Lower lobe of right lung (tissue), 2 donors: ENCODE data around the gene DTNB. TPM values are rescaled to one million over a fixed set of nuclear protein-coding genes. Genes with fewer than 3 reads are reported as not detected.
"Not testable (repeated sequence)": the region's sequence is repeated elsewhere in the genome, so short reads cannot be mapped to it uniquely, and the experiment has no call there.

Source experiments
- ATAC-seq, 2 donors: fragments of 200-7000 bp; cut with Tn5 transposase; one replicate each; pipeline ENCODE4 v1.9.1; 2020 to 2022; ENCODE audit warnings: mild to moderate bottlenecking in 2 of 2, moderate library complexity in 2 of 2
- DNase-seq: peaks from one replicate; pipeline ENCODE4 v3.0.0-alpha.2; 2020
- H3K27ac ChIP-seq: fragments of 200-600 bp; one replicate; pipeline ENCODE4 v1.8.0; 2022
- H3K27me3 ChIP-seq: fragments of 200-600 bp; one replicate; pipeline ENCODE4 v1.8.0; 2022; ENCODE audit warnings: low read depth
- H3K36me3 ChIP-seq: fragments of 200-600 bp; one replicate; pipeline ENCODE4 v1.8.0; 2022; ENCODE audit warnings: mild to moderate bottlenecking
- H3K4me1 ChIP-seq: fragments of 200-600 bp; one replicate; pipeline ENCODE4 v1.8.0; 2022
- H3K4me3 ChIP-seq: fragments of 200-600 bp; one replicate; pipeline ENCODE4 v1.8.0; 2022; ENCODE audit warnings: mild to moderate bottlenecking
- H3K9me3 ChIP-seq: fragments of 200-600 bp; one replicate; pipeline ENCODE4 v1.8.0; 2022
- CTCF ChIP-seq: fragments of 200-600 bp; IDR thresholded peaks from one replicate; pipeline ENCODE4 v1.8.0; 2022; ENCODE audit warnings: antibody characterized with exemption, mild to moderate bottlenecking
- intact Hi-C: fragments of 100-400 bp; cut with DNase I; formaldehyde crosslinking; loops from one replicate; pipeline ENCODE4 v1.11.0; 2022
- total RNA-seq: library from RNA; stranded (reverse); fragmentation: NEBNext Ultra II Directional; extraction: Animal tissue kit (Norgen Biotek cat#: 25700); gene quantifications from one replicate; pipeline ENCODE4 v1.2.1, GENCODE V29; 2021
- donor health status: DM: no; HTN: yes; CAD: no; lungs with severe emphysema.

DTNB gene
- total RNA-seq, 1 donor from 2014 or later = 32.9 TPM

- Histone ChIP-seq H3K27ac (no peak overlapping the region), H3K9me3 (no peaks in the 10 kb centered on the region), H3K27me3 (no peaks in the 10 kb centered on the region), H3K4me1 (peaks cover 6% of the 10 kb centered on the region), H3K4me3 (no peak overlapping the region), H3K36me3 (no peaks in the 10 kb centered on the region)
- intact Hi-C loops = no loop called here
- no peak for DNase-seq
- TF ChIP-seq CTCF = no peak
- no peak for ATAC-seq
Measured at GRCh38 chr2:25557179-25558036, 116.0 kb downstream of the DTNB start.

GRCh38 chr2:25552318-25552717, 121.1 kb downstream of the DTNB start:
- Histone ChIP-seq H3K27ac (no peak overlapping the region), H3K27me3 (no peaks in the 10 kb centered on the region), H3K36me3 (no peaks in the 10 kb centered on the region), H3K4me3 (no peak overlapping the region), H3K4me1 (peaks cover 5% of the 10 kb centered on the region), H3K9me3 (no peaks in the 10 kb centered on the region)
- ATAC-seq (no peak), DNase-seq (no peak)
- no peak for TF ChIP-seq CTCF
- intact Hi-C loops = no loop called here

DNA sequence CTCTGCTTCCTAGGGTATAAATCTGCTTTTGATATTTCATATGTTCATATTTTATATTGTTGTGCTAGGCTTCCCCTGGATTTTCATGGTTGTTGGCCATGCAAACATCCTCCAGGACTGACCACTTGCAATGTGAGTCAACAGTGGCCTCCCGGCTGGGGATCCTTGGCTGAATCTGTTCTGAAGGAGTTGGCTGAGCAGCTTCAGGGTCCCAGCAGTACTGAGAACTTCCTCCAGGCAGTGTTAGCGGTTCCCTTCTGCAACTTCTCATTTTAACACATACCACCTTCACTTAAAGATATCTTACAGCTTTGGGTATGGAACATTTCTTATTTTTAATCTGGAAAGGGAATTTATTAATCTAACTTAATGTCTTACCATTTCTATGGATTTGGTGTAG, 122.1 kb downstream of the DTNB start:
- Histone ChIP-seq H3K27ac (no peak overlapping the region), H3K4me1 (no peaks in the 10 kb centered on the region), H3K27me3 (no peaks in the 10 kb centered on the region), H3K9me3 (no peaks in the 10 kb centered on the region), H3K36me3 (no peaks in the 10 kb centered on the region), H3K4me3 (no peak overlapping the region)
- TF ChIP-seq CTCF = no peak
- intact Hi-C loops = no loop called here
- ATAC-seq (no peak), DNase-seq (no peak)

GRCh38 chr2:25549571-25549970, 123.8 kb downstream of the DTNB start:
- H3K27ac ChIP-seq, ATAC-seq, H3K27me3 ChIP-seq, intact Hi-C loops, H3K4me1 ChIP-seq, H3K4me3 ChIP-seq, DNase-seq, H3K9me3 ChIP-seq, H3K36me3 ChIP-seq: not testable (repeated sequence)

DNA sequence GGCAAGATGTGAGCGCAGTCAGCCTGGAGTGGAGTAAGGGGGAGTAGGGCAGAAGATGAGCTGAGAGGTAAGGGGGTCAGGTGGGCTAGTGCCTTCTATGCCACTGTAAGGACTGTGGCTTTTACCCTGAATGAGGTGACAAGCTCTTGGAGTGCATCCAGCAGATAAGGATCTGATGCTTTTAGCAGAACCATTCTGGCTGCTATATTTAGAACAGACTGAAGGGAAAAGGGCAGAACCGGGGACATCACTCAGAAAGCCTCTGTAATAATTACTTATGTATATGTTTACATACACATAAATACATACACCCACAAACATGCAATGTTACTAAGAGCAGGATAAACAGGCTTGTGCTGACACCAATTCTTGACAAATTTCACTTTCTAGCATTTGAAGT, 124.8 kb downstream of the DTNB start:
- ATAC-seq (no peak), DNase-seq (no peak)
- Histone ChIP-seq H3K4me1 (no peaks in the 10 kb centered on the region), H3K27ac (no peak overlapping the region), H3K36me3 (no peaks in the 10 kb centered on the region), H3K9me3 (no peaks in the 10 kb centered on the region), H3K27me3 (no peaks in the 10 kb centered on the region), H3K4me3 (no peak overlapping the region)
- no peak for TF ChIP-seq CTCF
- intact Hi-C loops = no loop called here

DNA sequence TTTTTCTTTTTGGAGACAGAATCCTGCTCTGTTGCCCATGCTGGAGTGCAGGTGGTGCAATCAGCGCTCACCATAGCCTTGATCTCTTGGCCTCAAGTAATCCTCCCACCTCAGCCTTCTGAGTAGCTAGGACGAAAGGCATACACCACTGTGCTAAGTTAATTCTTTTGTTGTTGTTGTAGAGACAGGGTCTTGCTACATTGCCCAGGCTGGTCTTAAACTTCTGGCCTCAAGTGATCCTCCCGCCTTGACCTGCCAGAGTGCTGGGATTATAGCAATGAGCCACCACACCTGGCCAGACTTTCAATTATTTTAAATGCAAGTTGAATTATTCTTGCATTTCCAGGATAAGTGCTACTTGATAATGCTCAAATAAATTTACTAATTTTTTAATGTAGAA, 126.5 kb downstream of the DTNB start:
- intact Hi-C loops = no loop called here
- H3K4me3 ChIP-seq = no peak overlapping the region
- TF ChIP-seq CTCF = no peak
- H3K4me1 ChIP-seq = no peaks in the 10 kb centered on the region
- ATAC-seq = no peak
- no peak overlapping the region for H3K27ac ChIP-seq
- no peaks in the 10 kb centered on the region for H3K36me3 ChIP-seq
- no peaks in the 10 kb centered on the region for H3K27me3 ChIP-seq
- DNase-seq = no peak
- H3K9me3 ChIP-seq = no peaks in the 10 kb centered on the region
